GM12878 (cell line): ENCODE results near the gene STAG1. TPM values are rescaled to one million over a fixed set of nuclear protein-coding genes. Genes with fewer than 3 reads are reported as not detected.

ENCODE experiments used
- ATAC-seq: fragments of 200-7000 bp; cut with Tn5 transposase; 3 replicates; pipeline ENCODE4 v1.9.1; 2020; ENCODE audit warnings: mild to moderate bottlenecking, moderate library complexity
- BruUV-seq: library from RNA; stranded (reverse); fragments of 400-500 nt; replicated peaks from 2 replicates; lab custom pipeline; 2021; lab: Mats Ljungman, UMichigan
- CTCF ChIA-PET: fragments of 300-600 bp; sonication (Branson Sonifier 250); formaldehyde crosslinking; extraction: SDS; loops from one replicate; lab custom pipeline; 2021; ENCODE audit warnings: inconsistent platforms; lab: Yijun Ruan, JAX
- POLR2A ChIA-PET: fragments of 350-600 bp; formaldehyde crosslinking; extraction: SDS; loops from one replicate; lab custom pipeline; 2021; ENCODE audit warnings: inconsistent platforms; lab: Charles Lee
- RAD21 ChIA-PET: fragments of 300-600 bp; sonication (Branson Sonifier 250); formaldehyde crosslinking; loops from one replicate; lab custom pipeline; 2023; ENCODE audit warnings: antibody characterized with exemption; ENCODE audit not compliant: unreplicated experiment; lab: Charles Lee
- SMC1A ChIA-PET: fragments of 300-600 bp; sonication (Branson Sonifier 250); formaldehyde crosslinking; loops from one replicate; lab custom pipeline; 2023; ENCODE audit not compliant: unreplicated experiment, uncharacterized antibody; lab: Charles Lee
- DNase-seq: peaks from one replicate; pipeline ENCODE4 v3.0.0-alpha.2; 2011; ENCODE audit warnings: low read depth, low spot score
- FAIRE-seq: peaks from 3 replicates; lab custom pipeline; 2011; peaks lifted over from hg19 to GRCh38; lab: Jason Lieb, UNC
- H2AFZ ChIP-seq: 2 replicates; pipeline ENCODE4 v1.6.0; 2011; ENCODE audit warnings: low read depth, low read length, control low read depth; ENCODE audit not compliant: control insufficient read depth
- H3K27ac ChIP-seq: 2 replicates; pipeline ENCODE4 v1.5.1; 2011; ENCODE audit warnings: control low read depth; ENCODE audit not compliant: control insufficient read depth, insufficient read depth
- H3K27me3 ChIP-seq, 2 experiments: replicated peaks in 1 of 2; 2 replicates each; pipeline versions ENCODE4 v1.6.0 to v1.6.1; 2011; ENCODE audit warnings: low read length in 1 of 2; ENCODE audit not compliant: control insufficient read depth in 2 of 2, insufficient read depth in 2 of 2
- H3K36me3 ChIP-seq, 2 experiments: 2 replicates each; pipeline ENCODE4 v1.5.1; 2011; ENCODE audit warnings: low read length in 1 of 2; ENCODE audit not compliant: control insufficient read depth in 2 of 2, insufficient read depth in 2 of 2
- H3K4me1 ChIP-seq: 2 replicates; pipeline ENCODE4 v1.6.1; 2011; ENCODE audit warnings: mild to moderate bottlenecking, low read length, moderate library complexity, mixed read lengths; ENCODE audit not compliant: control insufficient read depth, insufficient read depth
- H3K4me2 ChIP-seq: 2 replicates; pipeline ENCODE4 v1.6.0; 2011; ENCODE audit warnings: control low read depth; ENCODE audit not compliant: control insufficient read depth, insufficient read depth
- H3K4me3 ChIP-seq: fragments of 200-600 bp; sonication (generic); 2 replicates; pipeline ENCODE4 v1.5.1; 2016
- H3K79me2 ChIP-seq: 2 replicates; pipeline ENCODE4 v1.6.0; 2011; ENCODE audit warnings: low read length; ENCODE audit not compliant: control insufficient read depth, insufficient read depth
- H3K9ac ChIP-seq: 2 replicates; pipeline ENCODE4 v1.8.0; 2011; ENCODE audit warnings: low read length, control low read depth, mixed read lengths; ENCODE audit not compliant: control insufficient read depth, insufficient read depth
- H3K9me3 ChIP-seq: replicated peaks from 3 replicates; pipeline ENCODE4 v1.5.1; 2011; ENCODE audit warnings: mild to moderate bottlenecking, low read length; ENCODE audit not compliant: control insufficient read depth, insufficient read depth
- H4K20me1 ChIP-seq: 2 replicates; pipeline ENCODE4 v1.6.0; 2011; ENCODE audit not compliant: control insufficient read depth, insufficient read depth
- NFXL1 ChIP-seq: fragments of 450-650 bp; IDR thresholded peaks from 2 replicates; pipeline ENCODE4 v1.6.1; 2017; ENCODE audit warnings: antibody characterized with exemption, mild to moderate bottlenecking, borderline replicate concordance
- NR2F1 ChIP-seq: fragments of 450-650 bp; conservative IDR thresholded peaks from 2 replicates; pipeline ENCODE4 v1.6.1; 2017; ENCODE audit warnings: mild to moderate bottlenecking
- POLR2AphosphoS5 ChIP-seq: IDR thresholded peaks from 2 replicates; pipeline ENCODE4 v1.6.1; 2011; ENCODE audit warnings: mild to moderate bottlenecking, low read length, inconsistent platforms
- TAF1 ChIP-seq: IDR thresholded peaks from 2 replicates; pipeline ENCODE4 v1.6.1; 2011; ENCODE audit warnings: mild to moderate bottlenecking, low read depth, low read length, borderline replicate concordance
- WGBS: methylation state at CpG from one replicate; pipeline ENCODE4 v1.1.6; 2016; ENCODE audit warnings: low lambda C conversion rate; ENCODE audit not compliant: insufficient replicate concordance, insufficient coverage; ENCODE audit errors: missing lambda C conversion rate; 5-methylcytosine and 5-hydroxymethylcytosine counted together
- in situ Hi-C: fragments of 300-500 bp; cut with MboI; formaldehyde crosslinking; loops from 9 replicates; pipeline ENCODE4 v1.14.3; 2018; ENCODE audit warnings: mixed read lengths
- intact Hi-C: fragments of 100-400 bp; cut with micrococcal nuclease; formaldehyde crosslinking; loops from one replicate; pipeline ENCODE4 v1.14.2; 2022; ENCODE audit not compliant: unreplicated experiment
- polyA plus RNA-seq, 11 experiments: library from polyadenylated mRNA; depleted of rRNA in 4 of 11; unstranded in 6 of 11; stranded (reverse) in 5 of 11; fragments of >200 nt; fragmentation: Nextera tagmentation in 4 of 11; fragmentation: Illumina TruSeq in 1 of 11; extraction: Ambion mirVana in 4 of 11; extraction: Trizol in 1 of 11; gene quantifications; 1 replicate in 1 of 11; 2 replicates in 10 of 11; pipeline versions ENCODE4 v1.2.1 to v1.2.3, GENCODE V29; 2011 to 2016; ENCODE audit warnings: inconsistent platforms in 2 of 11, missing spikeins in 2 of 11, low read depth in 1 of 11
- total RNA-seq, 4 experiments: library from RNA; depleted of rRNA in 3 of 4; stranded (reverse); fragments of >200 nt in 3 of 4; fragmentation: Illumina TruSeq in 1 of 4; extraction: Trizol in 1 of 4; gene quantifications; 2 replicates each; pipeline versions ENCODE4 v1.2.1 to v1.2.3, GENCODE V29; 2013 to 2021
- TF ChIP-seq, protein P1 (sequence below): fragments of 450-650 bp; IDR thresholded peaks from 2 replicates; pipeline ENCODE4 v1.6.1; 2018; ENCODE audit warnings: mild to moderate bottlenecking, low read depth, moderate library complexity; ENCODE audit not compliant: partially characterized antibody

Gene STAG1
- total and polyA plus RNA-seq, 10 of the 15 experiments (the other 5 are each of a cell fraction or from before 2014, with no cell fraction given): 4.4 to 30.1 (median 20.2) TPM

DNA sequence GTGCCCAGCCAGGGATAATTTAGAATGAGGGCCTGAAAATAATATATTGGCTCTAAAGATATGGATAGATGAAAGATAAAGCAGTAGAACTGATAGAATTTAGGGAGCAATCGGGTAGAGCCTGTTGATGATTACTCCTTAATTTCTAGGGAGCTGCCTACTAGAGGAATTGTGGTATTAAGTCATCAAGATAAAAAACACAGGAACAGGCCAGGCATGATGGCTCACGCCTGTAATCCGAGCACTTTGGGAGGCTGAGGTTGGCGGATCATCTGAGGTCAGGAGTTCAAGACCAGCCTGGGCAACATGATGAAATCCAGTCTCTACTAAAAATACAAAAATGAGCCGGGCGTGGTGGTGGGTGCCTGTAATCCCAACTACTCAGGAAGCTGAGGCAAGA lies 371.6 kb downstream of the STAG1 start:
- no TSS peak for BruUV-seq
- in situ Hi-C loops: no loop called here
- no peak for DNase-seq
- 98% methylated on average over 6 of the region's 6 CpGs for WGBS
- Histone ChIP-seq H3K27ac (no peak overlapping the region), H3K9me3 (no peaks in the 10 kb centered on the region), H2AFZ (no peak overlapping the region), H4K20me1 (no peaks in the 10 kb centered on the region), H3K4me1 (peaks cover 3% of the 10 kb centered on the region; the same call in 1 of the 2 replicates), H3K27me3 (no peaks in the 10 kb centered on the region), H3K4me3 (no peak overlapping the region), H3K36me3 (peaks cover 0 to 5% of the 10 kb centered on the region in 2 experiments; a peak in 1 of 4 replicates), H3K4me2 (no peak overlapping the region), H3K9ac (no peak overlapping the region), H3K79me2 (no peaks in the 10 kb centered on the region)
- CTCF ChIA-PET: interaction anchor here (1.6 to 2.4 kb wide), 2 partner anchors 11 kb away, joined by 10 to 12 read pairs; no protein-coding TSS in a partner anchor
- POLR2A ChIA-PET: no interaction called here
- TF ChIP-seq NR2F1: no peak
- TF ChIP-seq, protein P1, sequence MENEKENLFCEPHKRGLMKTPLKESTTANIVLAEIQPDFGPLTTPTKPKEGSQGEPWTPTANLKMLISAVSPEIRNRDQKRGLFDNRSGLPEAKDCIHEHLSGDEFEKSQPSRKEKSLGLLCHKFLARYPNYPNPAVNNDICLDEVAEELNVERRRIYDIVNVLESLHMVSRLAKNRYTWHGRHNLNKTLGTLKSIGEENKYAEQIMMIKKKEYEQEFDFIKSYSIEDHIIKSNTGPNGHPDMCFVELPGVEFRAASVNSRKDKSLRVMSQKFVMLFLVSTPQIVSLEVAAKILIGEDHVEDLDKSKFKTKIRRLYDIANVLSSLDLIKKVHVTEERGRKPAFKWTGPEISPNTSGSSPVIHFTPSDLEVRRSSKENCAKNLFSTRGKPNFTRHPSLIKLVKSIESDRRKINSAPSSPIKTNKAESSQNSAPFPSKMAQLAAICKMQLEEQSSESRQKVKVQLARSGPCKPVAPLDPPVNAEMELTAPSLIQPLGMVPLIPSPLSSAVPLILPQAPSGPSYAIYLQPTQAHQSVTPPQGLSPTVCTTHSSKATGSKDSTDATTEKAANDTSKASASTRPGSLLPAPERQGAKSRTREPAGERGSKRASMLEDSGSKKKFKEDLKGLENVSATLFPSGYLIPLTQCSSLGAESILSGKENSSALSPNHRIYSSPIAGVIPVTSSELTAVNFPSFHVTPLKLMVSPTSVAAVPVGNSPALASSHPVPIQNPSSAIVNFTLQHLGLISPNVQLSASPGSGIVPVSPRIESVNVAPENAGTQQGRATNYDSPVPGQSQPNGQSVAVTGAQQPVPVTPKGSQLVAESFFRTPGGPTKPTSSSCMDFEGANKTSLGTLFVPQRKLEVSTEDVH: no peak
- TF ChIP-seq TAF1: no peak
- no peak for TF ChIP-seq NFXL1
- no peak for TF ChIP-seq POLR2AphosphoS5
- SMC1A ChIA-PET: interaction anchor here (1.6 kb wide), 1 partner anchor 11 kb away, joined by 7 read pairs; no protein-coding TSS in a partner anchor
- ATAC-seq: no peak
- RAD21 ChIA-PET: interaction anchor here (1.3 kb wide), 1 partner anchor 11 kb away, joined by 5 read pairs; no protein-coding TSS in a partner anchor
- FAIRE-seq: no peak
- intact Hi-C loops: no loop called here
